Head of caudate nucleus (tissue), 42 donors: ENCODE results near the gene PRELID1.
A peak's percentile ranks its signal among the peaks of the same experiment; 100 is the strongest.

Source experiments
- DNase-seq, 42 donors: peaks; one replicate each; pipeline versions ENCODE4 v3.0.0 to v3.0.0-alpha.2; 2020 to 2021; ENCODE audit warnings: mixed read lengths in 7 of 42
- intact Hi-C: fragments of 100-400 bp; cut with DNase I; formaldehyde crosslinking; loops from one replicate; pipeline ENCODE4 v1.15.0; 2022

The PRELID1 gene

DNA sequence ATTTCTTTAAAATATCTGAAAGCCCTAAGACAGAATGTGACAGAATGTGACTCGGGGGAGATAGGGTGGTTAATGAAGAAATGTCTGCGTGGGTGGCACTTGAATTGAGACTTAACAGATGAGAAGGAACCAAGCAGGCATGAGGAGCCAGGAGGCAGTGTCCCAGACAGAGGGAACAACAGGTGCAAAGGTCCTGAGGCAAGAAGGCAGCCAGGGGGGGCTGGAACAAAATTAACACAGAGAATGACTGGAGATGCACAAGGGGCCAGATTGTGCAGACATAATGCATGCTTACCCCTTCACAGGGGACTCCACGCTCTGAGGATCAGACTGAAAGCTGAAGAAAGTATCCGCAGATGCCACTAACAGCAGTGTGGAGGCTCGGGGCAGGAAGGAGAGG is 46.2 kb downstream of the PRELID1 start:
- no peak for DNase-seq
- intact Hi-C loops = no loop called here

DNA sequence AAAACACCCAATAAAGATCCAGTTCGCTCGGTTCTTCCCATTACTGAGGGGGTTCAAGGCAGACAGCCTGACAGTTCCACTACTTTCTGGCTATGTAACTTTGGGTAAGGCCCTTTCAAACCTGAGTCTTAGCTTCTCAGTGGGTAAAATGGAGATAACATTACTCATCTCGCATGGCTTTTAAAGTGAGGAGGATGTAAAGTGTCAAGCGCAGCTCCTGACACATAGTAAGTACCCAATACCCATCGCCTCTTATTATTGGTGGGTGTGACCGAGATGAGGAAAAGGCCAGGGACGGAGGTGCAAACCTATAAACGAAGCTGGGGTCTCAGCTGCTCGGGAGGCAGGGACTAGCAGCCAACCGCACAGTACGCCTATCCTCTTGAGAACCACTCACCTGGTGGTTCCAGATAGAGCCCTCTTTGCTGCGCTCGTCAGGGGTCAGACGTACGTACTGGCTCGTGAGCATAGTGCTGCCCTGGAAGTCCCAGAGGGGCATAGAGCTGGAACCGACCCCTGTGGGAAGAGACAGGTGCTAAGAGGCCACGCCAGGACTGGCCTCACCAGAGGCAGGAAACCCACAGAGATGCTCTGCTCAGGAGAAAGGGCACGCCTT is 47.3 kb downstream of the PRELID1 start:
- no peak for DNase-seq
- intact Hi-C loops = no loop called here

DNA sequence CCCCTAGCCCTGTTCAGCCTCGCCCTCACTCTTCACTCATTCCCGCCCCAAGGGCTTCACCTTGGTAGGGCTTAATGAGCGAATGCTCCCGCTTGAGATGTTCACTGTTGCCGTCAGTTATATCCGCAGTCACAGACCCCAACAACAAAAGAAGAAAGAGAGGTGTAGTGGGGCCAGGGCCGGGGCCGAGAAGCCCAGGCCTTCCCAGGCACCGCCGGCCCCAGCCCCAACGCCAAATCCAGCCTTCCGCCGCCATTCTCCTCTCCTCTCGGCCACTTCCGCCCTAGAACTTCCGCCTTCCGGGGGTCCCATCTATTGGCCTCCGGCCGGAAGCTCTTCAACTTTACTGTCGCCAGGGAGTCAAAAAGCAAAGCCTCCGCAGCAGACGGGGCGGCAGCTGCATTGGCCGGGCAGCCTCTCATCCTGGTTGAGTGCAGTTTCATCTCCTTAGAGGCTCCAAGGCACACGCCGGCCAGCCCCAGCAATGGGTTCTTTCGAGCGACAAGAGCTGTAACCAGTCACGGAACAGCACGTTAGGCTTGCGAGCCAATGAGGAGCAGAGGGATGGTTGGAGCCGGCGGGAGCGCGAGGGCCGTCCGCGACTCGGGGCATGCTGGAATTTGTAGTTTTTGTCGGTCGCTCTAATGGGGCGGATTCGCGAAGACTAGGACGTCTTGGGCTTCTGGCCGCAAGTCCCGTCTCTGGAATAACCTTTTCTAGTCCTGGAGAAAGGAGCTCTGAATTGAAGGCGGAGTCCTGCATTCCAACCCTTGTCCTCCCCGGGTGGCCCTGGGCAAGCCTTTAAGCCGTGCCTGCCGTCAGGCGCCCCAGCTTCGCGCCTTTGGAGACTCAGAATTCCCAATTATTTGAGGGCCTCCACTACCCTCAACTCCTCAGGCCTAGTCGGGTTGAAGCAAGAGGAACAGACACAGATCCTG is 48.1 kb downstream of the PRELID1 start, which contains the start of gene LMAN2:
TSS of gene LMAN2 (minus strand) at position 277 of the 938 bp plus-strand sequence. CDS start at position 256, 21 bp downstream.
- intact Hi-C loops = no loop called here
- DNase-seq = peak; percentile 92 to 98 (median 96)

DNA sequence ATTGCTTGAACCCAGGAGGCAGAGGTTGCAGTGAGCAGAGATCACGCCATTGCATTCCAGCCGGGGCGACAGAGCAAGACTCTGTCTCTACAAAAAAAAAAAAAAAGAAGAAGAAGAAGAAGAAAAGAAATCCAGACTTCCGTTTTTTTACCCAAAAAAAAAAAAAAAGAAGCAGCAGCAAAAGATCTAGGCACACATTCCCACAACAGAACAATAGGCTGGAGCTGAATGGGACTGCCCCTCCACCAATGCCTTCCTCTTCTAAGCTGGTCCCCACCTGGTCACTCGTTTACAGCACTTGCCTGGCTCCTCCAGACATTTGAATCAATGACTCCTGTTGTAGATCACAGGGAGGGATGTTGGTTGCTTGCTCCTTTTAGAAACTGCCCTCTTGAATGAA is 49.5 kb downstream of the PRELID1 start:
- DNase-seq = no peak
- intact Hi-C loops = no loop called here

DNA sequence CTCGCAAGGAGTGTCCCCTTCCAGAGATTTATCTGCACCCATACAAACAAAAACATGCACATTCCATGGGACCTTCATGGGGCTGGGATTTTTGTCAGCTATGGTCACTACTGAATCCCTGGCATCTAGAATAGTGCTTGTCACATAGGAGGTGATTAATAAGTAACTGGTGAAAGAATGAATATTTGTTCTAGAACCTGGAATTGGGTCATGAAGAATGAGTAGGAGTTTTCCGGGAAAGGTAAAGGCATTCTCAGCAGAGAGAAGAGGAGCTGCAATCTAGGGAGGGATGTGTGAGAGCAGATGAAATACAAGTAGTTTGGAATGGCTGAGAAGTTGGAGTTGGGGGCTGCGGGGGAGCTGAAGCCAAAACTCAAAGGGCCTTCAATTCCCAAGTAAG is 50.7 kb downstream of the PRELID1 start:
- intact Hi-C loops = no loop called here

DNA sequence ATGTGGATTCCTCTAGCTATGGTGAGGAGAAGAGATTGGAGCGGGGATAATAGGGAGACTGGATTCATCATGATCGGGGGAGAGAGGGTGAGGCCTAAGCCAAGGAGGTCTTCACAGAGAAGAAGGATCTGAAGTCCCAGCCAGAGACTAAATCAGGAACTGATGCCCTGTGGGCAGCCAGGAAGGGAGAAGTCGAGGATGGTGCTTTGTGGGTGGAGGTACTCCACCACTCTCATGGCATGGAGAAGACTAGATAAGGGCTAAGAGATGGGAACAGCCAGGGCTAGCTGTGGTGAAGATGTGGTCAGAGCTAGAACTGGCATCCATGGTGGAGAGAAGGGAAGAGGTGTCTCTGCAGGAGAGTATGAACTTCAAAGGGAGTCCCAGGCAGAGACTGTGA is 51.1 kb downstream of the PRELID1 start:
- DNase-seq = no peak
- intact Hi-C loops = no loop called here

More for the DNA sequence above, 50.7 kb downstream of the PRELID1 start:
- DNase-seq = peak in 1 of 42 donors; percentile 26

DNA sequence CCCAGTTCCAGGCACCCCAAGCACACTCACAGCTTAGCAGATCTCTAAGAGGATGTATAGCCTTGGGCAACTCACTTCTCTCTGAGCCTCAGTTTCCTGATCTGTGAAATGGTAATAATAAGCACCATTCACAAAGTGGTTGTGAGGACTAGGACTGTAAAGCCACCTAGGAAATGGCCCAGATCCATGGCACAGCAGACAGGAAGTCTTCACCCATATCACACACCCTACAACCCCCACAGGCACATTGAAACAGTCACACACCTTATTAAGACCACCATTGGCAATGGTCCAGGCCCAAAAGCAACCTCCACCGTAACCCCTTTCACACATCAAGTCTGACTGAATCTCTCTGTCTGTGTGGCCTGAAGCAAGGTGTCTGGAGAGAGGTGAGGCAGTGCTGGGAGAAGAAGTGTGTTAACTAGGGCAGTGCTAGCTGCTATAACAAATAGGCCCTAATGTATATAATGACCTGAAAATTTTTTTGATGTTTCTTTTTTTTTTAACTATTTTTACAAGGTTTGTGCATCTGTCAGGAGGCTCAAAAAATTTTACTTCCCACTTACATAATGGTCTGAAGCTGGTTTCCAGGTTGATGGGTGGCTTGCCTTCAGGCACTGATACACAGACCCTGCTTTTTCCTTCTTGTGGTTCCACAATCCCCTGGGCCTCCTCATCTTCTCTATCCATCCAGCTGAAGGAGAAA is 51.7 kb downstream of the PRELID1 start:
- intact Hi-C loops = no loop called here
- no peak for DNase-seq

DNA sequence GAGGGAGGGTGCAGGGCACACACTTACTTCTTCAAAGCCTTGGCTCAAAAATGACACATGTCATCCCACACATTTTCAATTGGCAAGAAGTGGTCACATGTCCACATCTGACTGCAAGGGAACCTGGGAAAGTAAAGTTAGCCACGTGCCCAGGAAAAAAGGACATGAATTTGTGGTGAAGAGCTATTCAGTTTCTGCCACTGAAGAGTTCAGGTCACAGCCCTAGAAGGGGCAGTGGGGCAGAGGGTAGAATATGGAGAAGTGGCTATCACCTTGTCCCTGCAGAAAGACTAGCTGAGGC is 52.2 kb downstream of the PRELID1 start:
- intact Hi-C loops = no loop called here
- DNase-seq = no peak
